GM19372 (cell line): ENCODE results near the gene SEMG2.

Experiments used
- ATAC-seq: cut with Tn5 transposase; IDR thresholded peaks from one replicate; pipeline ENCODE4 v1.9.1; 2021; ENCODE audit warnings: mild to moderate bottlenecking, low read depth, moderate library complexity; ENCODE audit not compliant: unreplicated experiment

The SEMG2 gene

GRCh38 chr20:45226287-45226686 lies 5.1 kb downstream of the SEMG2 start:
- ATAC-seq: no peak

- no peak for ATAC-seq
Observed at GRCh38 chr20:45229264-45230056, 8.3 kb downstream of the SEMG2 start.

GRCh38 chr20:45230631-45231030 lies 9.5 kb downstream of the SEMG2 start:
- no peak for ATAC-seq

- ATAC-seq: no peak
Observed at GRCh38 chr20:45235995-45236394, 14.8 kb downstream of the SEMG2 start.

- no peak for ATAC-seq
Observed at GRCh38 chr20:45238139-45238538, 17.0 kb downstream of the SEMG2 start.

- ATAC-seq: no peak
Observed at GRCh38 chr20:45246109-45246508, 24.9 kb downstream of the SEMG2 start.

GRCh38 chr20:45247865-45248264 lies 26.7 kb downstream of the SEMG2 start:
- no peak for ATAC-seq

GRCh38 chr20:45248609-45249008 lies 27.4 kb downstream of the SEMG2 start:
- ATAC-seq: no peak

- no peak for ATAC-seq
Observed at GRCh38 chr20:45251884-45252560, 30.8 kb downstream of the SEMG2 start.

GRCh38 chr20:45253261-45253660 lies 32.1 kb downstream of the SEMG2 start:
- ATAC-seq: no peak

- ATAC-seq: no peak
Observed at GRCh38 chr20:45254383-45255262, 33.5 kb downstream of the SEMG2 start, which contains the start of gene SLPI. SLPI (minus strand) TSS chr20:45254564; CDS start chr20:45254543, 21 bp downstream.

GRCh38 chr20:45257161-45257560 lies 36.0 kb downstream of the SEMG2 start:
- ATAC-seq: no peak

- no peak for ATAC-seq
Observed at GRCh38 chr20:45257711-45258110, 36.5 kb downstream of the SEMG2 start.

- ATAC-seq: no peak
Observed at GRCh38 chr20:45258259-45258658, 37.1 kb downstream of the SEMG2 start.

- ATAC-seq: no peak
Observed at GRCh38 chr20:45258664-45259063, 37.5 kb downstream of the SEMG2 start.

- no peak for ATAC-seq
Observed at GRCh38 chr20:45263556-45264266, 42.5 kb downstream of the SEMG2 start.

GRCh38 chr20:45266977-45267376 lies 45.8 kb downstream of the SEMG2 start:
- ATAC-seq: no peak

GRCh38 chr20:45268531-45268930 lies 47.4 kb downstream of the SEMG2 start:
- ATAC-seq: no peak

- no peak for ATAC-seq
Observed at GRCh38 chr20:45269056-45269455, 47.9 kb downstream of the SEMG2 start.

GRCh38 chr20:45269754-45270270 lies 48.6 kb downstream of the SEMG2 start:
- no peak for ATAC-seq
